GM23248 (cell line): ENCODE results near the gene CPED1.

Experiments
- EZH2 ChIP-seq: fragments of 200-600 bp; sonication (generic); IDR thresholded peaks from 2 replicates; pipeline ENCODE4 v1.6.1; 2018; ENCODE audit warnings: antibody characterized with exemption, mild to moderate bottlenecking; ENCODE audit not compliant: insufficient read depth, poor library complexity, severe bottlenecking
- EZH2phosphoT487 ChIP-seq: fragments of 200-600 bp; sonication (generic); IDR thresholded peaks from 2 replicates; pipeline ENCODE4 v1.6.1; 2018; ENCODE audit warnings: antibody characterized with exemption, moderate library complexity, mild to moderate bottlenecking, low read depth; ENCODE audit not compliant: insufficient read depth

DNA sequence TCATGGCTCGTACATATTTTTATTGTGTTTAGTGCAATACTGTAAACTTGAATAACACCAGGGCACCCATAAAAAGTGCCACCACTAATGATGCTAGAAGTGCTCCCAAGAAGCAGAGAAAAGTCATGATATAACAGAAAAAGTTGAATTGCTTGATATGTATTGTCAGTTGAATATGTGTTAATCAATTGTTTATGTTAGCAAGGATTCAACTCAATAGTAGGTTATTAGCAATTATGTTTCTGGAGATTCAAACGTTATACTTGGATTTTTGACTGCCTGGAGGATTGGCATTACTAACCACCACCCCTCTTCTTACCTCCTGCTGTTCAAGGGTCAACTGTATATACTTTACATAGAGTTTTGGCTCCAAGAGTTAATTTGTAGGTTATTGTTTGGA, 168.3 kb downstream of the CPED1 start:
- no peak for TF ChIP-seq EZH2
- TF ChIP-seq EZH2phosphoT487: no peak
